ENCODE data around the gene CLEC7A. TPM values are rescaled to one million over a fixed set of nuclear protein-coding genes. Genes with fewer than 3 reads are reported as not detected.

The CLEC7A gene
- total RNA-seq, 1 experiment from 2014 or later, result not detected

- Histone ChIP-seq H3K27me3 (ENCODE audit: insufficient read depth, low read length) (no peaks in the 10 kb centered on the region), H3K4me2 (ENCODE audit: low read length) (no peak overlapping the region), H3K27ac (ENCODE audit: low read depth, low read length) (no peak overlapping the region), H3K79me2 (ENCODE audit: insufficient read depth, low read length) (no peaks in the 10 kb centered on the region), H3K9me3 (ENCODE audit: control insufficient read depth in 1 of 2, insufficient read depth in 1 of 2, low read depth in 1 of 2, low read length in 2 of 2) (no peaks in the 10 kb centered on the region), H3K4me3 (replicated peaks in 1 of 2; ENCODE audit: low read depth in 1 of 2, low read length in 2 of 2) (no peak overlapping the region), H2AFZ (ENCODE audit: low read depth, low read length, poor library complexity, severe bottlenecking) (no peak overlapping the region), H3K36me3 (ENCODE audit: control insufficient read depth in 1 of 2, insufficient read depth in 2 of 2, low read length in 2 of 2) (no peaks in the 10 kb centered on the region), H4K20me1 (ENCODE audit: insufficient read depth) (no peaks in the 10 kb centered on the region; the same call in 1 of the 2 replicates), H3K9ac (ENCODE audit: low read length) (no peak overlapping the region), H3K4me1 (ENCODE audit: control insufficient read depth in 1 of 2, insufficient read depth in 2 of 2, low read length in 2 of 2) (no peaks in the 10 kb centered on the region), H3K9me2 (ENCODE audit: insufficient read depth) (no peaks in the 10 kb centered on the region)
- no peak for TF ChIP-seq FOSL1 (IDR thresholded peaks at IDR 0.05; ENCODE audit: low read depth)
- TF ChIP-seq TCF7L2 (IDR thresholded peaks at IDR 0.05; ENCODE audit: borderline replicate concordance, extremely low read depth, insufficient read depth, insufficient read length), result no peak
- TF ChIP-seq EZH2 (IDR thresholded peaks at IDR 0.05), result no peak
- no peak for TF ChIP-seq JUND (IDR thresholded peaks at IDR 0.05)
- TF ChIP-seq ZFX (IDR thresholded peaks at IDR 0.05), result no peak
- no peak for TF ChIP-seq ZNF274 (IDR thresholded peaks at IDR 0.05; ENCODE audit: low read depth, low read length)
- no peak for TF ChIP-seq SP1 (IDR thresholded peaks at IDR 0.05; ENCODE audit: low read depth)
- no peak for TF ChIP-seq ELF1 (IDR thresholded peaks at IDR 0.05; ENCODE audit: borderline replicate concordance, low read depth)
- no peak for TF ChIP-seq SRF (IDR thresholded peaks at IDR 0.05; ENCODE audit: low read depth)
- TF ChIP-seq YY1 (IDR thresholded peaks at IDR 0.05; ENCODE audit: extremely low read depth, insufficient replicate concordance, low read depth, low read length), result no peak
- TF ChIP-seq SIN3A (IDR thresholded peaks at IDR 0.05; ENCODE audit: low read depth), result no peak
- no peak for TF ChIP-seq EGR1 (IDR thresholded peaks at IDR 0.05; ENCODE audit: low read depth)
- TF ChIP-seq, protein P1, sequence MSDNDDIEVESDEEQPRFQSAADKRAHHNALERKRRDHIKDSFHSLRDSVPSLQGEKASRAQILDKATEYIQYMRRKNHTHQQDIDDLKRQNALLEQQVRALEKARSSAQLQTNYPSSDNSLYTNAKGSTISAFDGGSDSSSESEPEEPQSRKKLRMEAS (IDR thresholded peaks at IDR 0.05), result no peak
- TF ChIP-seq, protein P2, sequence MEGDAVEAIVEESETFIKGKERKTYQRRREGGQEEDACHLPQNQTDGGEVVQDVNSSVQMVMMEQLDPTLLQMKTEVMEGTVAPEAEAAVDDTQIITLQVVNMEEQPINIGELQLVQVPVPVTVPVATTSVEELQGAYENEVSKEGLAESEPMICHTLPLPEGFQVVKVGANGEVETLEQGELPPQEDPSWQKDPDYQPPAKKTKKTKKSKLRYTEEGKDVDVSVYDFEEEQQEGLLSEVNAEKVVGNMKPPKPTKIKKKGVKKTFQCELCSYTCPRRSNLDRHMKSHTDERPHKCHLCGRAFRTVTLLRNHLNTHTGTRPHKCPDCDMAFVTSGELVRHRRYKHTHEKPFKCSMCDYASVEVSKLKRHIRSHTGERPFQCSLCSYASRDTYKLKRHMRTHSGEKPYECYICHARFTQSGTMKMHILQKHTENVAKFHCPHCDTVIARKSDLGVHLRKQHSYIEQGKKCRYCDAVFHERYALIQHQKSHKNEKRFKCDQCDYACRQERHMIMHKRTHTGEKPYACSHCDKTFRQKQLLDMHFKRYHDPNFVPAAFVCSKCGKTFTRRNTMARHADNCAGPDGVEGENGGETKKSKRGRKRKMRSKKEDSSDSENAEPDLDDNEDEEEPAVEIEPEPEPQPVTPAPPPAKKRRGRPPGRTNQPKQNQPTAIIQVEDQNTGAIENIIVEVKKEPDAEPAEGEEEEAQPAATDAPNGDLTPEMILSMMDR (IDR thresholded peaks at IDR 0.05 in 2 of 3, conservative IDR thresholded peaks at IDR 0.05 in 1 of 3; ENCODE audit: borderline replicate concordance in 1 of 3, insufficient read depth in 1 of 3, low read depth in 2 of 3, low read length in 2 of 3), result no peak
- no peak for TF ChIP-seq POLR2AphosphoS5 (IDR thresholded peaks at IDR 0.05; ENCODE audit: low read depth, low read length)
- TF ChIP-seq EZH2phosphoT487 (IDR thresholded peaks at IDR 0.05; ENCODE audit: borderline replicate concordance), result no peak
- DNase-seq (ENCODE audit: low read depth, low spot score) (no peak), ATAC-seq (no peak)
- CTCF ChIA-PET, result no interaction called here
- RAD21 ChIA-PET (ENCODE audit: low non-redundant PET in 1 of 2, low total read pairs in 2 of 2, uncharacterized antibody in 2 of 2, unreplicated experiment in 2 of 2), result no interaction called here
- POLR2A ChIA-PET, result no interaction called here
- intact Hi-C loops (cut with micrococcal nuclease), result no loop called here
- BruUV-seq (replicated peaks), result no TSS peak
These were observed 17.9 kb upstream of the CLEC7A start for GRCh38 chr12:10147714-10148403.
